Neural cell (in vitro differentiated cells): Measurements from ENCODE around the gene LPCAT3. TPM values are rescaled to one million over a fixed set of nuclear protein-coding genes. Genes with fewer than 3 reads are reported as not detected.

ENCODE experiments used
- H2AFZ ChIP-seq: fragments of 200-600, 300-800 bp; sonication (generic), shearing (Covaris generic); 2 replicates; pipeline ENCODE4 v1.6.0; 2014; ENCODE audit warnings: low read depth, mild to moderate bottlenecking, antibody characterized with exemption, low read length, moderate library complexity
- H3F3A ChIP-seq: fragments of 200-600 bp; shearing (Covaris generic); 2 replicates; pipeline ENCODE4 v1.6.1; 2016; ENCODE audit warnings: mild to moderate bottlenecking, moderate library complexity, mixed read lengths, antibody characterized with exemption, low read length; ENCODE audit not compliant: insufficient read depth, poor library complexity, severe bottlenecking
- H3K27ac ChIP-seq: fragments of 200-600, 300-800 bp; sonication (generic), shearing (Covaris generic); 2 replicates; pipeline ENCODE4 v1.5.1; 2014; ENCODE audit warnings: mild to moderate bottlenecking, low read length, moderate library complexity
- H3K27me3 ChIP-seq: fragments of 300-800, 200-600 bp; sonication (generic), shearing (Covaris generic); 2 replicates; pipeline ENCODE4 v1.6.0; 2014; ENCODE audit warnings: mild to moderate bottlenecking, low read depth, low read length, moderate library complexity; ENCODE audit not compliant: insufficient read depth
- H3K36me3 ChIP-seq: fragments of 300-800, 200-600 bp; sonication (generic), shearing (Covaris generic); 2 replicates; pipeline ENCODE4 v1.5.1; 2014; ENCODE audit warnings: mild to moderate bottlenecking, antibody characterized with exemption, low read length, moderate library complexity; ENCODE audit not compliant: insufficient read depth
- H3K4me2 ChIP-seq: fragments of 300-800, 200-600 bp; sonication (generic), shearing (Covaris generic); 2 replicates; pipeline ENCODE4 v1.6.0; 2014; ENCODE audit warnings: mild to moderate bottlenecking, low read length
- H3K4me3 ChIP-seq: fragments of 300-800, 200-600 bp; sonication (generic), shearing (Covaris generic); 2 replicates; pipeline ENCODE4 v1.5.1; 2014; ENCODE audit warnings: mild to moderate bottlenecking, low read length, moderate library complexity
- H3K79me2 ChIP-seq: fragments of 200-600 bp; shearing (Covaris generic); replicated peaks from 2 replicates; pipeline ENCODE4 v1.6.0; 2014; ENCODE audit warnings: mild to moderate bottlenecking, low read length, moderate library complexity; ENCODE audit not compliant: insufficient read depth
- H3K9ac ChIP-seq: fragments of 300-800, 200-600 bp; sonication (generic), shearing (Covaris generic); 2 replicates; pipeline ENCODE4 v1.6.1; 2016; ENCODE audit warnings: mild to moderate bottlenecking, low read length, mixed read lengths
- H3K9me2 ChIP-seq: fragments of 200-600 bp; shearing (Covaris generic); 2 replicates; pipeline ENCODE4 v1.6.1; 2016; ENCODE audit warnings: mild to moderate bottlenecking, low read length, mixed read lengths; ENCODE audit not compliant: insufficient read depth
- H3K9me3 ChIP-seq: fragments of 200-600, 300-800 bp; sonication (generic), shearing (Covaris generic); 2 replicates; pipeline ENCODE4 v1.6.1; 2016; ENCODE audit warnings: mild to moderate bottlenecking, mixed run types, low read length, moderate library complexity, mixed read lengths
- H4K20me1 ChIP-seq: fragments of 200-600 bp; shearing (Covaris generic); 2 replicates; pipeline ENCODE4 v1.6.1; 2016; ENCODE audit warnings: mild to moderate bottlenecking, mixed run types; ENCODE audit not compliant: insufficient read depth
- EP300 ChIP-seq: fragments of 450-650 bp; conservative IDR thresholded peaks from 2 replicates; pipeline ENCODE4 v1.6.1; 2014; ENCODE audit warnings: antibody characterized with exemption, mild to moderate bottlenecking, moderate library complexity; ENCODE audit not compliant: poor library complexity, severe bottlenecking
- EZH2 ChIP-seq: fragments of 200-600, 300-800 bp; shearing (Covaris generic), sonication (generic); IDR thresholded peaks from 2 replicates; pipeline ENCODE4 v1.6.1; 2014; ENCODE audit warnings: antibody characterized with exemption, low read length, borderline replicate concordance, mild to moderate bottlenecking; ENCODE audit not compliant: insufficient read depth, poor library complexity, severe bottlenecking
- MXI1 ChIP-seq: fragments of 450-650 bp; conservative IDR thresholded peaks from 2 replicates; pipeline ENCODE4 v1.6.1; 2014; ENCODE audit warnings: antibody characterized with exemption, mild to moderate bottlenecking; ENCODE audit not compliant: poor library complexity, severe bottlenecking
- POLR2AphosphoS5 ChIP-seq: IDR thresholded peaks from 2 replicates; pipeline ENCODE4 v1.6.1; 2012
- RAD21 ChIP-seq: fragments of 450-650 bp; conservative IDR thresholded peaks from 2 replicates; pipeline ENCODE4 v1.6.1; 2014; ENCODE audit warnings: antibody characterized with exemption, mild to moderate bottlenecking, moderate library complexity
- SMC3 ChIP-seq: fragments of 450-650 bp; conservative IDR thresholded peaks from 2 replicates; pipeline ENCODE4 v1.6.1; 2014; ENCODE audit warnings: antibody characterized with exemption, mild to moderate bottlenecking, moderate library complexity; ENCODE audit not compliant: poor library complexity
- TAF1 ChIP-seq: IDR thresholded peaks from 2 replicates; pipeline ENCODE4 v1.6.1; 2012; ENCODE audit warnings: low read depth
- polyA plus RNA-seq: library from polyadenylated mRNA; depleted of rRNA; stranded (reverse); fragments of >200 nt; gene quantifications from 2 replicates; pipeline ENCODE4 v1.2.3, GENCODE V29; 2014
- TF ChIP-seq, protein P1 (sequence below): IDR thresholded peaks from 2 replicates; pipeline ENCODE4 v1.6.1; 2012; ENCODE audit warnings: borderline replicate concordance
- TF ChIP-seq, protein P2 (sequence below): fragments of 450-650 bp; IDR thresholded peaks from 2 replicates; pipeline ENCODE4 v1.5.1; 2014; ENCODE audit warnings: antibody characterized with exemption, mild to moderate bottlenecking, moderate library complexity; ENCODE audit not compliant: poor library complexity, severe bottlenecking

LPCAT3 gene
- polyA plus RNA-seq, 1 donor from 2014 or later, result 14.4 TPM

DNA sequence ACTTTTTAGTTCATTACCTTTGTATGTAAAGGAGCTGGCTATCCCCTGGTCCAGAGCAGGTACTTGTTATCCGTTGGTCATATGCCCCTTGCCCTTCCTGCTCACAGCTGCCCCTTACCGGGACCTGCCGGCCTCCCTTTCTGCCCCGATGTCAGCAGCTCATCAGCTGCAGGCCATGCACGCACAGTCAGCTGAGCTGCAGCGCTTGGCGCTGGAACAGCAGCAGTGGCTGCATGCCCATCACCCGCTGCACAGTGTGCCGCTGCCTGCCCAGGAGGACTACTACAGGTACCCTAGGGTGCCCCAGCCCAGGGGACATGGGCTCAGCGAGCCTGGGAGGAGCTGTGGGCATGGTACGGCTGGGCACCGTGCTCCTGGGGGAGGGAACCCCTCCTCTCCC is 77.0 kb downstream of the LPCAT3 start:
- Histone ChIP-seq H3K36me3 (no peaks in the 10 kb centered on the region), H3K4me2 (no peak overlapping the region), H3F3A (peaks cover 7% of the 10 kb centered on the region), H2AFZ (no peak overlapping the region), H3K9me3 (no peaks in the 10 kb centered on the region), H4K20me1 (no peaks in the 10 kb centered on the region), H3K9me2 (no peaks in the 10 kb centered on the region), H3K27ac (no peak overlapping the region), H3K79me2 (no peaks in the 10 kb centered on the region), H3K4me3 (no peak overlapping the region), H3K9ac (no peak overlapping the region), H3K27me3 (no peaks in the 10 kb centered on the region)
- no peak for TF ChIP-seq EZH2

DNA sequence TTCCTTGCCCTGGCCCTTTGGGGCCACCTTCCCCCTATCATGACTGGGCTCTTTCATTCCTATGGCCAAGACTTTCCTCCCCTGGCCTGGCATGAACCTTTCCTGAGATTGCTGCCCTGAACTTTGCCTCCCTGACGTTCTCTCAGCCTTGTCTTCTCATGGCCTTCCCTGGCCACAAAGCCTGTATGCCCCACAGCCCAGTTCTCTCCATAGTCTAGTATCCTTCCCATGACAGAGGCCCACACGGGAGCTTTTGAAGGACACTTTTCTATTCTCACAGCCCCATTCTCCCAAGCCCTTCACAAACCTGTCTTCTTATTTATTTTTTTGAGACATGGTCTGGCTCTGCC is 79.1 kb downstream of the LPCAT3 start:
- Histone ChIP-seq H4K20me1 (no peaks in the 10 kb centered on the region), H3K9me3 (no peaks in the 10 kb centered on the region), H3K79me2 (peaks cover 4% of the 10 kb centered on the region), H3K27me3 (no peaks in the 10 kb centered on the region), H3K9ac (no peak overlapping the region), H2AFZ (no peak overlapping the region), H3K4me3 (no peak overlapping the region), H3K4me2 (no peak overlapping the region), H3K9me2 (no peaks in the 10 kb centered on the region), H3K36me3 (peaks cover 4% of the 10 kb centered on the region), H3F3A (peaks cover 7% of the 10 kb centered on the region), H3K27ac (no peak overlapping the region)
- TF ChIP-seq EP300 (no peak), MXI1 (no peak), TAF1 (no peak), POLR2AphosphoS5 (no peak), EZH2 (no peak), RAD21 (no peak), SMC3 (no peak)
- TF ChIP-seq, protein P1, sequence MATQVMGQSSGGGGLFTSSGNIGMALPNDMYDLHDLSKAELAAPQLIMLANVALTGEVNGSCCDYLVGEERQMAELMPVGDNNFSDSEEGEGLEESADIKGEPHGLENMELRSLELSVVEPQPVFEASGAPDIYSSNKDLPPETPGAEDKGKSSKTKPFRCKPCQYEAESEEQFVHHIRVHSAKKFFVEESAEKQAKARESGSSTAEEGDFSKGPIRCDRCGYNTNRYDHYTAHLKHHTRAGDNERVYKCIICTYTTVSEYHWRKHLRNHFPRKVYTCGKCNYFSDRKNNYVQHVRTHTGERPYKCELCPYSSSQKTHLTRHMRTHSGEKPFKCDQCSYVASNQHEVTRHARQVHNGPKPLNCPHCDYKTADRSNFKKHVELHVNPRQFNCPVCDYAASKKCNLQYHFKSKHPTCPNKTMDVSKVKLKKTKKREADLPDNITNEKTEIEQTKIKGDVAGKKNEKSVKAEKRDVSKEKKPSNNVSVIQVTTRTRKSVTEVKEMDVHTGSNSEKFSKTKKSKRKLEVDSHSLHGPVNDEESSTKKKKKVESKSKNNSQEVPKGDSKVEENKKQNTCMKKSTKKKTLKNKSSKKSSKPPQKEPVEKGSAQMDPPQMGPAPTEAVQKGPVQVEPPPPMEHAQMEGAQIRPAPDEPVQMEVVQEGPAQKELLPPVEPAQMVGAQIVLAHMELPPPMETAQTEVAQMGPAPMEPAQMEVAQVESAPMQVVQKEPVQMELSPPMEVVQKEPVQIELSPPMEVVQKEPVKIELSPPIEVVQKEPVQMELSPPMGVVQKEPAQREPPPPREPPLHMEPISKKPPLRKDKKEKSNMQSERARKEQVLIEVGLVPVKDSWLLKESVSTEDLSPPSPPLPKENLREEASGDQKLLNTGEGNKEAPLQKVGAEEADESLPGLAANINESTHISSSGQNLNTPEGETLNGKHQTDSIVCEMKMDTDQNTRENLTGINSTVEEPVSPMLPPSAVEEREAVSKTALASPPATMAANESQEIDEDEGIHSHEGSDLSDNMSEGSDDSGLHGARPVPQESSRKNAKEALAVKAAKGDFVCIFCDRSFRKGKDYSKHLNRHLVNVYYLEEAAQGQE, result no peak
- TF ChIP-seq, protein P2, sequence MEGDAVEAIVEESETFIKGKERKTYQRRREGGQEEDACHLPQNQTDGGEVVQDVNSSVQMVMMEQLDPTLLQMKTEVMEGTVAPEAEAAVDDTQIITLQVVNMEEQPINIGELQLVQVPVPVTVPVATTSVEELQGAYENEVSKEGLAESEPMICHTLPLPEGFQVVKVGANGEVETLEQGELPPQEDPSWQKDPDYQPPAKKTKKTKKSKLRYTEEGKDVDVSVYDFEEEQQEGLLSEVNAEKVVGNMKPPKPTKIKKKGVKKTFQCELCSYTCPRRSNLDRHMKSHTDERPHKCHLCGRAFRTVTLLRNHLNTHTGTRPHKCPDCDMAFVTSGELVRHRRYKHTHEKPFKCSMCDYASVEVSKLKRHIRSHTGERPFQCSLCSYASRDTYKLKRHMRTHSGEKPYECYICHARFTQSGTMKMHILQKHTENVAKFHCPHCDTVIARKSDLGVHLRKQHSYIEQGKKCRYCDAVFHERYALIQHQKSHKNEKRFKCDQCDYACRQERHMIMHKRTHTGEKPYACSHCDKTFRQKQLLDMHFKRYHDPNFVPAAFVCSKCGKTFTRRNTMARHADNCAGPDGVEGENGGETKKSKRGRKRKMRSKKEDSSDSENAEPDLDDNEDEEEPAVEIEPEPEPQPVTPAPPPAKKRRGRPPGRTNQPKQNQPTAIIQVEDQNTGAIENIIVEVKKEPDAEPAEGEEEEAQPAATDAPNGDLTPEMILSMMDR, result no peak
